Trophoblast cell (in vitro differentiated cells and primary cell): ENCODE results near the gene SPR.

Source experiments
- DNase-seq, 2 donors: peaks; one replicate each; pipeline ENCODE4 v3.0.0-alpha.2; 2016
- H2AFZ ChIP-seq: 2 replicates; pipeline ENCODE4 v1.6.1; 2013; ENCODE audit warnings: low read length, moderate library complexity, mild to moderate bottlenecking; ENCODE audit not compliant: insufficient read depth, poor library complexity
- H2AK5ac ChIP-seq: 2 replicates; pipeline ENCODE4 v1.6.1; 2013; ENCODE audit warnings: mild to moderate bottlenecking, low read length
- H2BK120ac ChIP-seq: 2 replicates; pipeline ENCODE4 v1.6.1; 2013; ENCODE audit warnings: low read length, mild to moderate bottlenecking, moderate library complexity; ENCODE audit not compliant: insufficient read depth, poor library complexity
- H2BK12ac ChIP-seq: 2 replicates; pipeline ENCODE4 v1.6.1; 2013; ENCODE audit warnings: mild to moderate bottlenecking, low read length, moderate library complexity
- H2BK5ac ChIP-seq: 2 replicates; pipeline ENCODE4 v1.6.1; 2013; ENCODE audit warnings: low read length, low read depth, moderate library complexity, mild to moderate bottlenecking; ENCODE audit not compliant: poor library complexity
- H3K14ac ChIP-seq: 2 replicates; pipeline ENCODE4 v1.6.1; 2013; ENCODE audit warnings: mild to moderate bottlenecking, low read length
- H3K18ac ChIP-seq: 2 replicates; pipeline ENCODE4 v1.6.1; 2013; ENCODE audit warnings: mild to moderate bottlenecking, low read length
- H3K23ac ChIP-seq: 2 replicates; pipeline ENCODE4 v1.6.1; 2013; ENCODE audit warnings: low read length
- H3K27ac ChIP-seq: 2 replicates; pipeline ENCODE4 v1.5.1; 2013; ENCODE audit warnings: low read depth, mild to moderate bottlenecking, inconsistent platforms, low read length, moderate library complexity
- H3K27me3 ChIP-seq: 2 replicates; pipeline ENCODE4 v1.6.1; 2013; ENCODE audit warnings: inconsistent platforms, mild to moderate bottlenecking, low read length, moderate library complexity; ENCODE audit not compliant: insufficient read depth
- H3K36me3 ChIP-seq, 2 experiments: 1 replicate in 1 of 2; 2 replicates in 1 of 2; pipeline ENCODE4 v1.6.1; 2013; ENCODE audit warnings: low read length in 2 of 2, mild to moderate bottlenecking in 2 of 2, moderate library complexity in 1 of 2; ENCODE audit not compliant: insufficient read depth in 2 of 2, control insufficient read depth in 1 of 2
- H3K4ac ChIP-seq: 2 replicates; pipeline ENCODE4 v1.6.1; 2013; ENCODE audit warnings: low read depth, mild to moderate bottlenecking, low read length, moderate library complexity
- H3K4me1 ChIP-seq, 2 experiments: 1 replicate in 1 of 2; 2 replicates in 1 of 2; pipeline ENCODE4 v1.6.1; 2013; ENCODE audit warnings: low read length in 2 of 2, mild to moderate bottlenecking in 2 of 2, moderate library complexity in 1 of 2; ENCODE audit not compliant: insufficient read depth in 2 of 2, control insufficient read depth in 1 of 2
- H3K4me2 ChIP-seq: 2 replicates; pipeline ENCODE4 v1.6.1; 2013; ENCODE audit warnings: inconsistent platforms, mild to moderate bottlenecking, low read length, moderate library complexity
- H3K4me3 ChIP-seq: 2 replicates; pipeline ENCODE4 v1.5.1; 2013; ENCODE audit warnings: mild to moderate bottlenecking, low read depth, low read length, inconsistent platforms
- H3K79me1 ChIP-seq: one replicate; pipeline ENCODE4 v1.6.1; 2013; ENCODE audit warnings: low read length
- H3K79me2 ChIP-seq: 2 replicates; pipeline ENCODE4 v1.6.1; 2013; ENCODE audit warnings: low read length, mild to moderate bottlenecking; ENCODE audit not compliant: control insufficient read depth, insufficient read depth, poor library complexity
- H3K9ac ChIP-seq: 2 replicates; pipeline ENCODE4 v1.6.1; 2013; ENCODE audit warnings: mild to moderate bottlenecking, low read length
- H3K9me3 ChIP-seq: 2 replicates; pipeline ENCODE4 v1.6.1; 2013; ENCODE audit warnings: low read depth, mild to moderate bottlenecking, control low read depth, inconsistent platforms, low read length; ENCODE audit not compliant: insufficient read depth
- H4K12ac ChIP-seq: 2 replicates; pipeline ENCODE4 v1.6.1; 2013; ENCODE audit warnings: low read depth, mild to moderate bottlenecking, low read length, moderate library complexity
- H4K8ac ChIP-seq: 2 replicates; pipeline ENCODE4 v1.6.1; 2013; ENCODE audit warnings: low read depth, mild to moderate bottlenecking, low read length, moderate library complexity
- H4K91ac ChIP-seq: one replicate; pipeline ENCODE4 v1.6.1; 2013; ENCODE audit warnings: low read depth, mild to moderate bottlenecking, low read length, moderate library complexity
- WGBS: extraction: QIAGEN DNeasy Blood & Tissue Kit; methylation state at CpG from one replicate; pipeline ENCODE4 v1.1.7; 2013; ENCODE audit warnings: missing lambda C conversion rate; ENCODE audit not compliant: insufficient read length, insufficient coverage; ENCODE audit errors: extremely low coverage; 5-methylcytosine and 5-hydroxymethylcytosine counted together

SPR gene

GRCh38 chr2:72895154-72895553, 7.9 kb downstream of the SPR start:
- Histone ChIP-seq H4K91ac (no peak overlapping the region), H3K4me1 (peaks cover 7 to 16% of the 10 kb centered on the region in 2 experiments), H3K36me3 (no peaks in the 10 kb centered on the region), H4K12ac (no peak overlapping the region), H2BK12ac (no peak overlapping the region), H3K27me3 (peaks cover 1% of the 10 kb centered on the region), H3K9ac (no peak overlapping the region), H3K4ac (no peak overlapping the region), H3K79me2 (no peaks in the 10 kb centered on the region), H2BK5ac (no peak overlapping the region), H3K9me3 (no peaks in the 10 kb centered on the region), H3K18ac (no peak overlapping the region), H2AFZ (no peak overlapping the region), H3K14ac (no peak overlapping the region), H3K4me3 (no peak overlapping the region), H3K79me1 (no peaks in the 10 kb centered on the region), H3K23ac (no peak overlapping the region), H3K4me2 (no peak overlapping the region), H2BK120ac (no peak overlapping the region), H3K27ac (no peak overlapping the region), H2AK5ac (no peak overlapping the region), H4K8ac (no peak overlapping the region)
- no peak for DNase-seq
- WGBS, result no CpG with 5 or more reads among the region's 4 CpGs

GRCh38 chr2:72895759-72896281, 8.6 kb downstream of the SPR start:
- Histone ChIP-seq H3K36me3 (no peaks in the 10 kb centered on the region), H3K27me3 (peaks cover 2% of the 10 kb centered on the region), H2BK5ac (no peak overlapping the region), H3K79me2 (no peaks in the 10 kb centered on the region), H3K23ac (no peak overlapping the region), H2BK12ac (no peak overlapping the region), H3K4me3 (no peak overlapping the region), H3K4ac (no peak overlapping the region), H3K4me1 (peaks cover 7 to 16% of the 10 kb centered on the region in 2 experiments), H3K14ac (no peak overlapping the region), H3K9me3 (no peaks in the 10 kb centered on the region), H4K12ac (no peak overlapping the region), H4K91ac (no peak overlapping the region), H2AFZ (no peak overlapping the region), H3K27ac (no peak overlapping the region), H2AK5ac (no peak overlapping the region), H2BK120ac (no peak overlapping the region), H3K9ac (no peak overlapping the region), H4K8ac (no peak overlapping the region), H3K18ac (no peak overlapping the region), H3K4me2 (no peak overlapping the region), H3K79me1 (no peaks in the 10 kb centered on the region)
- no CpG with 5 or more reads among the region's 16 CpGs for WGBS
- DNase-seq, result peak in 1 of 2 donors; percentile 33

GRCh38 chr2:72896446-72896845, 9.2 kb downstream of the SPR start:
- no peak overlapping the region for H3K18ac ChIP-seq
- H3K27me3 ChIP-seq, result peaks cover 2% of the 10 kb centered on the region
- no peak overlapping the region for H2BK5ac ChIP-seq
- no peaks in the 10 kb centered on the region for H3K79me1 ChIP-seq
- no peak overlapping the region for H3K23ac ChIP-seq
- no peak overlapping the region for H3K9ac ChIP-seq
- H3K36me3 ChIP-seq, result no peaks in the 10 kb centered on the region
- no peak overlapping the region for H3K27ac ChIP-seq
- no peak overlapping the region for H2AK5ac ChIP-seq
- H4K91ac ChIP-seq, result no peak overlapping the region
- no peak overlapping the region for H2BK12ac ChIP-seq
- no peak overlapping the region for H2BK120ac ChIP-seq
- no peak overlapping the region for H3K4ac ChIP-seq
- no peak overlapping the region for H3K4me3 ChIP-seq
- no peak overlapping the region for H3K14ac ChIP-seq
- H3K4me2 ChIP-seq, result no peak overlapping the region
- H2AFZ ChIP-seq, result no peak overlapping the region
- no peak for DNase-seq
- WGBS, result no CpG with 5 or more reads among the region's 4 CpGs
- H3K4me1 ChIP-seq, result peaks cover 7 to 16% of the 10 kb centered on the region in 2 experiments
- H3K79me2 ChIP-seq, result no peaks in the 10 kb centered on the region
- no peak overlapping the region for H4K8ac ChIP-seq
- H4K12ac ChIP-seq, result no peak overlapping the region
- no peaks in the 10 kb centered on the region for H3K9me3 ChIP-seq

- H3K18ac ChIP-seq, result no peak overlapping the region
- peaks cover 2% of the 10 kb centered on the region for H3K27me3 ChIP-seq
- no peak overlapping the region for H2BK5ac ChIP-seq
- H3K9me3 ChIP-seq, result no peaks in the 10 kb centered on the region
- no peak overlapping the region for H3K14ac ChIP-seq
- H4K12ac ChIP-seq, result no peak overlapping the region
- H3K23ac ChIP-seq, result no peak overlapping the region
- no peak overlapping the region for H2AK5ac ChIP-seq
- no peaks in the 10 kb centered on the region for H3K79me2 ChIP-seq
- no peak overlapping the region for H4K8ac ChIP-seq
- no peak overlapping the region for H2BK12ac ChIP-seq
- no peak overlapping the region for H3K4ac ChIP-seq
- no peak overlapping the region for H2AFZ ChIP-seq
- no CpG with 5 or more reads among the region's 18 CpGs for WGBS
- no peak overlapping the region for H3K9ac ChIP-seq
- H3K4me2 ChIP-seq, result no peak overlapping the region
- no peak overlapping the region for H3K4me3 ChIP-seq
- H3K36me3 ChIP-seq, result no peaks in the 10 kb centered on the region
- DNase-seq, result no peak
- no peaks in the 10 kb centered on the region for H3K79me1 ChIP-seq
- H3K27ac ChIP-seq, result no peak overlapping the region
- H4K91ac ChIP-seq, result peak overlapping the region; percentile 37
- peaks cover 7 to 16% of the 10 kb centered on the region in 2 experiments for H3K4me1 ChIP-seq
- no peak overlapping the region for H2BK120ac ChIP-seq
These were observed 10.8 kb downstream of the SPR start for GRCh38 chr2:72897785-72898584.
